GM18511 (cell line): Measurements from ENCODE around the gene SH2D3A.

Experiments
- ATAC-seq: cut with Tn5 transposase; IDR thresholded peaks from one replicate; pipeline ENCODE4 v1.9.1; 2021; ENCODE audit warnings: mild to moderate bottlenecking, moderate library complexity; ENCODE audit not compliant: unreplicated experiment

The SH2D3A gene

GRCh38 chr19:6738787-6739389 is 28.3 kb downstream of the SH2D3A start:
- no peak for ATAC-seq

GRCh38 chr19:6737873-6738786 is 29.1 kb downstream of the SH2D3A start:
- peak; percentile 3 for ATAC-seq

GRCh38 chr19:6737284-6737872 is 29.9 kb downstream of the SH2D3A start, which contains the start of gene GPR108:
Gene GPR108, minus strand, starts transcription at chr19:6737580. Its CDS starts 4 bp downstream, at chr19:6737576.
- ATAC-seq = peak; percentile 68

DNA sequence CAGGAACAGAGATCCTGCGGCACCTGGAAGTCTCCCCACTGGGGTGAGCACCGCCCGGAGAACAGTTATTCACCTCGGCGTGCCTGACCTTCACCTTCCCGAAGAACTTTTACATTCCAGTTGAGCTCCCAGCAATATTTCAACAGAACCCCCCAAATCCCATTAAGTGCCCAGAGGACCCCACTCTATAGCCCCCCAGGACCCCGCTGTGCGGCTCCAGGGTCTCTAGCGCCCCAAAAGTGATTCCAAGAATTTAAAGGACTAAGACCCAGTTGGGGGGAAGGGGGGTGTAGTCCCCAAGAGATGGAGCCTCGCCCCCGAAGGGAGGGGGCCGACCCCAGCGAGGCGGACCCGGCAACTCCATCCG is 30.3 kb downstream of the SH2D3A start:
- ATAC-seq = no peak

GRCh38 chr19:6736169-6736916 is 30.9 kb downstream of the SH2D3A start:
- ATAC-seq = no peak

DNA sequence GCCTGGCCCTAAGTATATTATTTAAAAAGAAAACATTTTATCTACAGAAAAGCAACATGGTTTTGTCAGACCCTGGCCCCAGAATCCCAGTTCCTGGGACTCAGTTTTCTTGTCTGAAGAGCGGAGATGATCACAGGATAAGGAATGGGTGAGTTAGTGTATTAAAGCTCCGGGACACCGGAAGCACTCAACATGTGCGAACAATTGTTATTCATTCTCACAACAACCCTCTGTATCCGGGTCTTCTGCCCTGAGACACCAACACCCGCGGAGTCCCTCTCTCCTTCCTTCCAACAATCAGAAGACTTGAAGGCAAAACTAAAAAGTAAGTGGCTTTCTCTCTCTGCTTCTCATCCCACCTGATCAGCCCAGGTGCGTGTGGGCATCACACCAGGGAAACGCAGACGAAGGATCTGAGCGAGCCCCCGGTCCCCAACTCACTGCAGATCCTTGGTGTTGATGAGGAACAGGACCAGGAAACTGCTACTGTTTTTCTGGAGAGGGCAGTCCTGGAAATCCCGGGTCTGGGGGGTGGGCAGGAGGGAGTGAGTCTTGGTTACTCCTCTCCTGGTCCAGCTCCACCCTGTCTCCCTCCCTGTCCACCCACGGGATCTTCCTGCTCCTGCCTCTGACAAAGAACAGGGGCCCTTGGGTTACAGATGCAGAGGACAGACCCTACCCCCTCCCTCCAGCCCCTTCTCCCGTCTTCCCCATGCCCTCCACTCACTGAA is 31.9 kb downstream of the SH2D3A start:
- ATAC-seq = no peak

GRCh38 chr19:6734096-6734696 is 33.0 kb downstream of the SH2D3A start:
- ATAC-seq = no peak

DNA sequence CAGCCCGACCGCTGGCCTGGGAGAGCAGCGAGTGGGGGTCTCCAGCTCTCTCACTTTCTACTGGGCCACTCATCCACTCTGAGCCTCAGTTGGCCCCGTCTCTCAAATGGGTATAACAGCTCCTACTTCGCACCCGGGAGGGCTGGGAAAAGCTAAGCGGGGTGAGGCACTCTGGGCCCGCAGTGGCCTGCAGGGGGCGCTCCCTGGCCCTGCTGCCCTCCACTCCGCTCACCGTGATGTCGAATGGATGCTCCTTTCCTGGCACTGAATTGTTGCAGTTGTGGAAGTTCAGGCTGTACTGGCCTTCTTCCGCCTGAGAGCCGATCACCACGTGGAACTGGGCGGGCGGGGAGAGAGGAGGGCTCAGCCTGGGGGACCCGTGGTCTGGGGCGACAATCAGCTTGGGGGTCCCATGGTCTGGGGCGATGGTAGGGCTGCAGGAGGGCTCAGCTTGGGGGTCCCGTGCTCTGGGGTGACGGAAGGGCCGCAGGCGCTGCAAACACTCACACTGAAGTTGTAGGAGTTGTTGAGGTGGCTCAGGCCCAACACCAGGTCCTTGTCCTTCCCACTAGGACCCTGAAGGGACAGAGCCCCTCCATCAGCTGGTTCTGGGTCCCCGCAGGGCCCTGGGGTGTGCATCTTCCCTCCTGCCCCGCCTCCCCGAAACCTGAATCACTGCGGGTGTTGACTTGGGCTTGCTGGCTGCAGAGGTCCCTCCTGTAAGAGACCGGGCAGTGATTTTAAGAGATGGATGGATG is 33.7 kb downstream of the SH2D3A start:
- ATAC-seq = no peak

DNA sequence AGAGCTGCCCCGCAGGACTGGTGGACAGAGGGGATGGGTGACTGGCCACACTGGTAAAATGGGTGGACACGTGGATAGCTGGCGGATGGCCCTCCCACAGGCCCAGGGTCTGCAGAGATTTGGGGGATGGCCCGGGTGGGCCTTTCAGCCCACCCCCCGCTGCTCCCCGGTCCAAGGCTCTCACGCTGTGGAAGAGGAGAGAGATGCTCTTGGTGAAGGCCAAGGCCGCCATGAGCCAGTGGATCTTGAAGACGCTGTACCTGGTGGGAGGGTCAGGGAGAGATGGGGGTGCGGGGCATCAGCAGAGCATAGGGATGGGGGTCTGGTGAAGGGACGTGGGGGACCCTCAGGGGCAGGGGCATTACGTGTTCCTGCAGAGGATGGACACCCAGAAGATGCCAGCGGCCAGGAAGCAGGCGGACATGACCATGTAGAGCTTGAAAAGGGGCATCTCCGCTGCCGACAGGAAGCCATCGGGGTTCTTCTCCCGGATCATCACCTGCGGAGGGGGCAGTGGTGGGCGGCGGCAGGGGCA is 34.4 kb downstream of the SH2D3A start:
- ATAC-seq = no peak

DNA sequence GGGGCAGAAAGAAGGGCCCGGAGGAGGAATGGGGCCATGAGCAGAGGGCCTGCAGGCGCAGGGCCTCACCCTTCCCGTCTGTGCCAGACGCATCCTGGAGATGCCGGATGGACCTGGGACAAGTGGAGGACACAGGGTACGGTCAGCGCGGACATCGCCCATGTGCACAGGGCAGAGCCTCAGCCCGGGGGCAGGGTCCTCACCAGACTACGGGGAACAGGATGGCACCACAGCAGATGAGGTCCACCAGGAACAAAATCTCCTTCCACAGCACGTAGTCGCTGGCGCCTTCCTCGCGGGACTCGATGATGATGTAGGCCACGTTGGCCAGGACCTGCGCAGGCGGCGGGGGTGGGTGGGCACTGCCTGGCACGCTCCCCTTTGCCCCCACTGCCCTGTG is 35.4 kb downstream of the SH2D3A start:
- ATAC-seq = no peak

- no peak for ATAC-seq
Observed at GRCh38 chr19:6730941-6731670, 36.1 kb downstream of the SH2D3A start.

DNA sequence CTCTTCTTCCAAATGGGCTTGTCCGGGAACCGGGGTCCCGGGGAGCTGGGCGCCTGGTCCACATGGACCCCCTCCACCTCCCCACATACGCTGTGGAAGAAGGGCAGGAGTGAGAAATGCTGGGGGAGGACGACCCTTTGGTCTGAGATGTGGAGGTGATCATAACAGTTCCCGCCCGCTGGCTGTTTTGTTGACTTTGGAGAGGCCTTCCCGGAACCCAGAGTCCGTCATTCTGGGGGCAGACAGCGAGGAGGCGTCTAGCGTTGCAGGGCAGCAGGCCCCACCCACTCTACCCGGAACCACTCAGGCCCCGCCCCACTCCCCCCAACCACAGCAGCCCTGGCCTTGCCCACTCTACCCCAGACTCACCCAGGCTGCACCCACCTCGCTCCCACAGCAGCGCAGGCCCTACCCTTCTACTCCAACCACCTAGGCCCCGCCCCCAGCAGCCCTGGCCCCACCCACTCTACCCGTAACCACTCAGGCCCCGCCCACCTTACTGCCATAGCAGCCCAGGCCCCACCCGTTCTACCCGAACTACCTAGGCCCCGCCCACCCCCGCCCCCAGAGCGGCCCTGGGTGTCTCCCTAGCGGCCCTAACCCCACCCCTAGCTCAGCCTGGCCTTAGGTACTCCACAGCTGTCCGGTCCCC is 37.0 kb downstream of the SH2D3A start:
- no peak for ATAC-seq

GRCh38 chr19:6729573-6730152 is 37.6 kb downstream of the SH2D3A start:
- ATAC-seq = no peak

DNA sequence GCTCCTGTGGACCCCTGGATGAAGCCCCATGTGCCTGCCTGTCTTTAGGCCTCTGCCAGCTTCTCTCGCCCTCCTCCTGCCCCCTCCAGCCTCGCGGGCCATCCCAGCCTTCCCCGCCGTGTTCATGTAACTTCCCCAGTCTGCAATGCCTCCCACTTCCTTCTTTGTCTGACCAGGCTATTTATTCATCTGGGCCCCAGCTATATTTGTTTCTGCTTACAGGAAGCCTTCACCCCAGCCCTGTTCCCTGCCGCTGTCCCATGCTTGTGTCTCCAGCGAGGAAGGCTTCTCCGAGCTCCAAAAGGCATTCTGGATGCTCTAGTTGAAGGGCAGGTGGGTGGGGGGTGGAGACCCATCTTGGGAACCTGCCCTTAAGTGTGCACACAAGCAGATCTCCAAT is 38.9 kb downstream of the SH2D3A start:
- no peak for ATAC-seq

DNA sequence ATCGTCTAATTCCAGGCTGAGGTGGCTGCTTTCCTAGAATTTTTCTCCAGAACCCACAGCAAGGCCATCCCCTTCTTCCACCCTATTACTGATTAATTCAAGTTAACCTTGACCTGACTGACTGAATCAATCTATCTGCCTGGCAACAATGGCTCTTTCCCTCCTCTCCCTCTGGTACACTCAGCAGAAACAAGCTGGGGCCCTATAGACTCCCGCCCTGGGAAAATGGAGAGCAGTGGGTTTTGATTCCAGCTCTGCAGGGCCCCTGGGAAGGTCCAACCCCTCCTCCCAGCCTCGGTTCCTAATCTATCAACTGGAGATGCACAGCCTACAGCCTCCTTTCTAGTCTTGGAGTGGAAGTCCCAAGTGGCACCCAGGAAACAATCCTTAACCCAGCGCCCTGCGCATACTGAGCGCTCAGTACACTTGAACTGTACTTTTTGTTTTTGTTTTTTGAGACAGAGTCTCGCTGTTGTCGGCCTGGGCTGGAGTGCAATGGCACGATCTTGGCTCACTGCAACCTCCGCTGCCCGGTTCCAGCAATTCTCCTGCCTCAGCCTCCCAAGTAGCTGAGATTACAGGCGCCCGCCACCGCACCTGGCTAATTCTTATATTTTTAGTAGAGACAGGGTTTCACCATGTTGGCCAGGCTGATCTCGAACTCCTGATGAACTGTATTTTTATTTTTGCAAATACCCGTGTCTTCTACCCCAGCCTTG is 41.6 kb downstream of the SH2D3A start:
- ATAC-seq = no peak

- no peak for ATAC-seq
Observed at GRCh38 chr19:6724631-6725492, 42.4 kb downstream of the SH2D3A start.
